Fibroblast of lung (primary cell): Measurements from ENCODE around the gene ZNF33A. TPM values are rescaled to one million over a fixed set of nuclear protein-coding genes. Genes with fewer than 3 reads are reported as not detected.

Source experiments
- DNase-seq, 2 donors: peaks; one replicate each; pipeline versions ENCODE4 v3.0.0 to v3.0.0-alpha.2; 2010; ENCODE audit warnings: low read depth in 2 of 2
- H2AFZ ChIP-seq: 2 replicates; pipeline ENCODE4 v1.5.1; 2012; ENCODE audit warnings: low read length, control low read depth, inconsistent platforms
- H3K27ac ChIP-seq: 2 replicates; pipeline ENCODE4 v1.5.1; 2011; ENCODE audit warnings: low read length, control low read depth; ENCODE audit not compliant: insufficient read depth
- H3K27me3 ChIP-seq: 2 replicates; pipeline ENCODE4 v1.5.1; 2011; ENCODE audit warnings: mild to moderate bottlenecking, low read length; ENCODE audit not compliant: control insufficient read depth, insufficient read depth
- H3K36me3 ChIP-seq: 2 replicates; pipeline ENCODE4 v1.5.1; 2011; ENCODE audit warnings: low read length; ENCODE audit not compliant: control insufficient read depth, insufficient read depth
- H3K4me1 ChIP-seq: 2 replicates; pipeline ENCODE4 v1.5.1; 2011; ENCODE audit warnings: low read length; ENCODE audit not compliant: control insufficient read depth, insufficient read depth; ENCODE audit errors: extremely low read depth
- H3K4me2 ChIP-seq: 2 replicates; pipeline ENCODE4 v1.5.1; 2011; ENCODE audit warnings: low read length, control low read depth; ENCODE audit not compliant: insufficient read depth; ENCODE audit errors: extremely low read depth
- H3K4me3 ChIP-seq, 4 experiments: fragments of 200-600 bp in 1 of 4; sonication (generic) in 1 of 4; replicated peaks in 1 of 4; 2 replicates each; pipeline ENCODE4 v1.5.1; 2011 to 2016; ENCODE audit warnings: low read length in 4 of 4, low read depth in 3 of 4, mild to moderate bottlenecking in 3 of 4, control low read depth in 2 of 4, inconsistent platforms in 1 of 4, mixed read lengths in 1 of 4; ENCODE audit not compliant: insufficient read depth in 1 of 4; ENCODE audit errors: control extremely low read depth in 1 of 4
- H3K79me2 ChIP-seq: 2 replicates; pipeline ENCODE4 v1.5.1; 2012; ENCODE audit warnings: mild to moderate bottlenecking, low read length, inconsistent platforms; ENCODE audit not compliant: control insufficient read depth, insufficient read depth
- H3K9ac ChIP-seq: 2 replicates; pipeline ENCODE4 v1.5.1; 2011; ENCODE audit warnings: mild to moderate bottlenecking, low read length, control low read depth; ENCODE audit not compliant: insufficient read depth
- H3K9me3 ChIP-seq: 2 replicates; pipeline ENCODE4 v1.5.1; 2012; ENCODE audit warnings: low read depth, low read length; ENCODE audit not compliant: control insufficient read depth, insufficient read depth
- H4K20me1 ChIP-seq: 2 replicates; pipeline ENCODE4 v1.5.1; 2011; ENCODE audit warnings: low read length; ENCODE audit not compliant: control insufficient read depth, insufficient read depth; ENCODE audit errors: extremely low read depth
- EZH2 ChIP-seq: IDR thresholded peaks from 2 replicates; pipeline ENCODE4 v1.5.1; 2012; ENCODE audit warnings: low read length, control low read depth, mild to moderate bottlenecking; ENCODE audit errors: missing control alignments
- polyA plus RNA-seq, 2 donors: library from polyadenylated mRNA; depleted of rRNA in 1 of 2; stranded (reverse) in 1 of 2; unstranded in 1 of 2; fragments of >200 nt; gene quantifications; 2 replicates each; pipeline ENCODE4 v1.2.1, GENCODE V29; 2011 to 2012; ENCODE audit warnings: missing spikeins in 1 of 2
- total RNA-seq: library from RNA; depleted of rRNA; stranded (reverse); fragments of >200 nt; gene quantifications from 2 replicates; pipeline ENCODE4 v1.2.1, GENCODE V29; 2014
- TF ChIP-seq, protein P1 (sequence below), 2 donors: IDR thresholded peaks in 1 of 2; conservative IDR thresholded peaks in 1 of 2; 1 replicate in 1 of 2; 2 replicates in 1 of 2; pipeline ENCODE4 v1.5.1; 2011 to 2012; ENCODE audit warnings: low read length in 2 of 2, control low read depth in 1 of 2, inconsistent platforms in 1 of 2, low read depth in 1 of 2, mild to moderate bottlenecking in 1 of 2

ZNF33A gene
- total and polyA plus RNA-seq, 2 donors (not counting 1 experiment from before 2014, with no cell fraction given): 11.6 to 12.0 TPM

DNA sequence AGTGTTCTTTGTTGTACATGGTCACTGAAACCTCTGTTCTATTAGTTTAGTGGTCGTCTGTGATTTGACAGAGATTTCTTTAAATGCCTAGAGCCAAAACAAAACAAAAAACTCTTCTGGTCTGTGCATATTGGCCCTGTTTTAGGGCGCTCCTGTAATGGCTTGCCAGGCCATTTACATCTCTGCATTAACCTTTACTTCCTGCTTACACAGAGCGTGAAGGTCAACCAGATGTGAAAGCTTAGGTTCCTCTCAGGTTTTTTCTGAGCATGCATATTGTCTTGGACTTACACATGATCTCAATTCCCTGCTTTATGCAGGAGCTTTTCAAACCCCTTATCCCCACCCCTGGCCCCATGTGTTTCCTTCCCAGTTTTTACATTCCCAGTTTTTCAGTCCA, 93.3 kb downstream of the ZNF33A start:
- TF ChIP-seq, protein P1, sequence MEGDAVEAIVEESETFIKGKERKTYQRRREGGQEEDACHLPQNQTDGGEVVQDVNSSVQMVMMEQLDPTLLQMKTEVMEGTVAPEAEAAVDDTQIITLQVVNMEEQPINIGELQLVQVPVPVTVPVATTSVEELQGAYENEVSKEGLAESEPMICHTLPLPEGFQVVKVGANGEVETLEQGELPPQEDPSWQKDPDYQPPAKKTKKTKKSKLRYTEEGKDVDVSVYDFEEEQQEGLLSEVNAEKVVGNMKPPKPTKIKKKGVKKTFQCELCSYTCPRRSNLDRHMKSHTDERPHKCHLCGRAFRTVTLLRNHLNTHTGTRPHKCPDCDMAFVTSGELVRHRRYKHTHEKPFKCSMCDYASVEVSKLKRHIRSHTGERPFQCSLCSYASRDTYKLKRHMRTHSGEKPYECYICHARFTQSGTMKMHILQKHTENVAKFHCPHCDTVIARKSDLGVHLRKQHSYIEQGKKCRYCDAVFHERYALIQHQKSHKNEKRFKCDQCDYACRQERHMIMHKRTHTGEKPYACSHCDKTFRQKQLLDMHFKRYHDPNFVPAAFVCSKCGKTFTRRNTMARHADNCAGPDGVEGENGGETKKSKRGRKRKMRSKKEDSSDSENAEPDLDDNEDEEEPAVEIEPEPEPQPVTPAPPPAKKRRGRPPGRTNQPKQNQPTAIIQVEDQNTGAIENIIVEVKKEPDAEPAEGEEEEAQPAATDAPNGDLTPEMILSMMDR (conservative IDR thresholded peaks at IDR 0.05 in 1 of 2, IDR thresholded peaks at IDR 0.05 in 1 of 2; ENCODE audit: low read depth in 1 of 2, low read length in 2 of 2): no peak
- TF ChIP-seq EZH2: no peak
- no peak overlapping the region for H3K9ac ChIP-seq
- no peak for DNase-seq
- no peaks in the 10 kb centered on the region for H3K4me1 ChIP-seq
- no peaks in the 10 kb centered on the region for H3K9me3 ChIP-seq
- no peaks in the 10 kb centered on the region for H3K79me2 ChIP-seq
- H3K4me2 ChIP-seq: no peak overlapping the region
- no peak overlapping the region for H3K4me3 ChIP-seq
- no peaks in the 10 kb centered on the region for H3K27me3 ChIP-seq
- no peak overlapping the region for H3K27ac ChIP-seq
- H4K20me1 ChIP-seq: no peaks in the 10 kb centered on the region
- no peak overlapping the region for H2AFZ ChIP-seq
- H3K36me3 ChIP-seq: peaks cover 2% of the 10 kb centered on the region

DNA sequence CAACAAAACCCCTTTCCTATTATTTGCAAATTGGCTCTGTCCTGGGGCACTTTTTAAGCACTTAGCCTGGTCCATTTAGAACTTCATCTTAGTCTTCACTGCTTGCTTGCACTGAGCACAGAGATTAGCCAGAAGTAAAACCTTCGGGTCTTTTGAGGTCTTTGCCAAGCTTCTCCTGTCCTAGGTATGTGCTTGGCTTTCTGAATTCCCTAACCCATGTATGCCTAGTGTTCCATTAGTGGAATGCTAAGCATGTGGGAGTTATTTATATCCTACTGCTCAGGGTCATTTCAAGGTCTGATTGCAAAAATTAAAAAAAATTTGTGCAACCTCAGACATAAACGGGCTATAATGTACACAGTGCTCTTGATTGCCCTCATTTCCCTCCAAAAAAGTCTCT, 101.7 kb downstream of the ZNF33A start:
- Histone ChIP-seq H3K79me2 (no peaks in the 10 kb centered on the region), H4K20me1 (no peaks in the 10 kb centered on the region), H3K9ac (no peak overlapping the region), H3K27me3 (no peaks in the 10 kb centered on the region), H3K4me2 (no peak overlapping the region), H3K36me3 (peaks cover 3% of the 10 kb centered on the region), H2AFZ (no peak overlapping the region), H3K4me3 (no peak overlapping the region), H3K4me1 (no peaks in the 10 kb centered on the region), H3K9me3 (peaks cover 1% of the 10 kb centered on the region), H3K27ac (no peak overlapping the region)
- TF ChIP-seq, protein P1 (conservative IDR thresholded peaks at IDR 0.05 in 1 of 2, IDR thresholded peaks at IDR 0.05 in 1 of 2; ENCODE audit: low read depth in 1 of 2, low read length in 2 of 2): no peak
- no peak for TF ChIP-seq EZH2
- peak in 1 of 2 donors; percentile 2 for DNase-seq

Other genes starting within 250 kb of the ZNF33A start
- 10.3 and 10.9 TPM in 2 replicates for gene ZNF248, start 153.1 kb upstream of the ZNF33A start, total RNA-seq
- 4.3 and 6.9 TPM in 2 replicates for gene ZNF248, start 153.1 kb upstream of the ZNF33A start, polyA plus RNA-seq
- gene ZNF25, start 34.0 kb upstream of the ZNF33A start, total RNA-seq: 14.6 and 18.5 TPM in 2 replicates
- 6.0 and 12.0 TPM in 2 replicates for gene ZNF25, start 34.0 kb upstream of the ZNF33A start, polyA plus RNA-seq
- 17.7 and 20.3 TPM in 2 replicates for gene ZNF37A, start 83.7 kb downstream of the ZNF33A start, total RNA-seq
- gene ZNF37A, start 83.7 kb downstream of the ZNF33A start, polyA plus RNA-seq: 7.1 and 9.7 TPM in 2 replicates